ENCODE measurements around the gene ZXDC.

ZXDC gene

GRCh38 chr3:126488185-126488584, 12.5 kb upstream of the ZXDC start:
- FAIRE-seq = no peak

- no peak for FAIRE-seq
Measured at GRCh38 chr3:126487151-126487771, 11.6 kb upstream of the ZXDC start.

- no peak for FAIRE-seq
Measured at GRCh38 chr3:126486360-126486847, 10.7 kb upstream of the ZXDC start.

- no peak for FAIRE-seq
Measured at GRCh38 chr3:126485956-126486355, 10.3 kb upstream of the ZXDC start.

- FAIRE-seq = no peak
Measured at GRCh38 chr3:126485176-126485897, 9.6 kb upstream of the ZXDC start.

GRCh38 chr3:126484662-126485061, 9.0 kb upstream of the ZXDC start:
- no peak for FAIRE-seq

GRCh38 chr3:126484148-126484547, 8.5 kb upstream of the ZXDC start:
- FAIRE-seq = no peak

- no peak for FAIRE-seq
Measured at GRCh38 chr3:126483321-126483761, 7.7 kb upstream of the ZXDC start.

GRCh38 chr3:126482503-126483255, 7.0 kb upstream of the ZXDC start:
- FAIRE-seq = no peak

GRCh38 chr3:126481808-126482502, 6.3 kb upstream of the ZXDC start:
- no peak for FAIRE-seq

- no peak for FAIRE-seq
Measured at GRCh38 chr3:126480861-126481260, 5.2 kb upstream of the ZXDC start.

- FAIRE-seq = no peak
Measured at GRCh38 chr3:126480206-126480605, 4.5 kb upstream of the ZXDC start.

GRCh38 chr3:126479642-126480041, 4.0 kb upstream of the ZXDC start:
- FAIRE-seq = no peak

- FAIRE-seq = no peak
Measured at GRCh38 chr3:126478581-126479310, 3.1 kb upstream of the ZXDC start.

- no peak for FAIRE-seq
Measured at GRCh38 chr3:126477061-126477380, 1.3 kb upstream of the ZXDC start.

- FAIRE-seq = no peak
Measured at GRCh38 chr3:126476166-126477060, 722 bp upstream of the ZXDC start.

GRCh38 chr3:126474498-126475412, 936 bp downstream of the ZXDC start:
- FAIRE-seq = no peak

- FAIRE-seq = no peak
Measured at GRCh38 chr3:126473292-126474168, 2.2 kb downstream of the ZXDC start.

GRCh38 chr3:126472277-126473006, 3.2 kb downstream of the ZXDC start:
- FAIRE-seq = no peak
